8988T (cell line): Measurements from ENCODE around the gene CUL4A.
A peak's percentile ranks its signal among the peaks of the same experiment; 100 is the strongest.
"Not testable (repeated sequence)": the region's sequence is repeated elsewhere in the genome, so short reads cannot be mapped to it uniquely, and the experiment has no call there.

Source experiments
- DNase-seq: peaks from one replicate; pipeline ENCODE4 v3.0.0; 2011

Gene CUL4A

GRCh38 chr13:113209336-113209758, at the start of gene CUL4A:
Gene CUL4A (plus strand): TSS chr13:113209613. CDS start chr13:113209628, 15 bp downstream.
- peak; percentile 52 for DNase-seq

- DNase-seq = no peak
These were observed 49.7 kb upstream of the CUL4A start for GRCh38 chr13:113159701-113160100.

- DNase-seq = no peak
These were observed 48.4 kb upstream of the CUL4A start for GRCh38 chr13:113160983-113161382.

GRCh38 chr13:113161433-113161832, 48.0 kb upstream of the CUL4A start:
- DNase-seq = no peak

- not testable (repeated sequence) for DNase-seq
These were observed 47.4 kb upstream of the CUL4A start for GRCh38 chr13:113161975-113162374.

GRCh38 chr13:113162783-113163685, 46.4 kb upstream of the CUL4A start:
- DNase-seq = no peak

- no peak for DNase-seq
These were observed 44.9 kb upstream of the CUL4A start for GRCh38 chr13:113164492-113164891.

- no peak for DNase-seq
These were observed 43.1 kb upstream of the CUL4A start for GRCh38 chr13:113166266-113166665.

- no peak for DNase-seq
These were observed 42.7 kb upstream of the CUL4A start for GRCh38 chr13:113166681-113167080.

GRCh38 chr13:113167155-113167554, 42.3 kb upstream of the CUL4A start:
- no peak for DNase-seq

GRCh38 chr13:113167575-113167974, 41.8 kb upstream of the CUL4A start:
- DNase-seq = no peak

GRCh38 chr13:113168211-113168610, 41.2 kb upstream of the CUL4A start:
- no peak for DNase-seq

GRCh38 chr13:113169277-113170272, 39.8 kb upstream of the CUL4A start:
- no peak for DNase-seq

GRCh38 chr13:113170511-113170910, 38.9 kb upstream of the CUL4A start:
- no peak for DNase-seq

- peak; percentile 6 for DNase-seq
These were observed 37.9 kb upstream of the CUL4A start for GRCh38 chr13:113171250-113172125.

- peak; percentile 7 for DNase-seq
These were observed 36.9 kb upstream of the CUL4A start for GRCh38 chr13:113172419-113172926.

GRCh38 chr13:113176280-113176679, 33.1 kb upstream of the CUL4A start:
- no peak for DNase-seq

GRCh38 chr13:113176822-113177221, 32.6 kb upstream of the CUL4A start:
- no peak for DNase-seq

- DNase-seq = peak; percentile 56
These were observed 31.1 kb upstream of the CUL4A start for GRCh38 chr13:113178070-113178895.

- DNase-seq = no peak
These were observed 30.6 kb upstream of the CUL4A start for GRCh38 chr13:113178896-113179167.
